HepG2 (cell line): Measurements from ENCODE around the gene PANK4. TPM values are rescaled to one million over a fixed set of nuclear protein-coding genes. Genes with fewer than 3 reads are reported as not detected.

Experiments used
- ASH2L ChIP-seq: fragments of 300-600, 200-600 bp; sonication (generic); IDR thresholded peaks from 2 replicates; pipeline ENCODE4 v1.7.0; 2017; ENCODE audit warnings: low read depth, mild to moderate bottlenecking, moderate library complexity, mixed read lengths, low read length; ENCODE audit not compliant: insufficient read length
- DNMT3B ChIP-seq: conservative IDR thresholded peaks from 2 replicates; pipeline ENCODE4 v1.6.1; 2016; ENCODE audit warnings: missing biosample characterization, control low read depth
- FOXM1 ChIP-seq: sonication (generic); formaldehyde crosslinking; IDR thresholded peaks from 2 replicates; pipeline ENCODE4 v1.5.0; 2020; ENCODE audit warnings: missing genetic modification reagents
- GMEB1 ChIP-seq: sonication (generic); formaldehyde crosslinking; IDR thresholded peaks from 2 replicates; pipeline ENCODE4 v1.5.1; 2020; ENCODE audit warnings: missing genetic modification reagents, mild to moderate bottlenecking, borderline replicate concordance
- JDP2 ChIP-seq: sonication (generic); formaldehyde crosslinking; IDR thresholded peaks from 2 replicates; pipeline ENCODE4 v1.8.1; 2022; ENCODE audit warnings: missing genetic modification reagents, borderline replicate concordance
- NCOR1 ChIP-seq: fragments of 200-600 bp; sonication (generic); IDR thresholded peaks from 2 replicates; pipeline ENCODE4 v1.7.0; 2017; ENCODE audit warnings: antibody characterized with exemption, low read length, borderline replicate concordance
- PBX3 ChIP-seq: sonication (generic); formaldehyde crosslinking; IDR thresholded peaks from 2 replicates; pipeline ENCODE4 v1.8.1; 2023; ENCODE audit warnings: missing genetic modification reagents, inconsistent platforms, borderline replicate concordance
- POLR2AphosphoS5 ChIP-seq: IDR thresholded peaks from 2 replicates; pipeline ENCODE4 v1.6.1; 2012; ENCODE audit warnings: low read depth, low read length
- PREB ChIP-seq: sonication (generic); formaldehyde crosslinking; IDR thresholded peaks from 2 replicates; pipeline ENCODE4 v1.4.0; 2020; ENCODE audit warnings: missing genetic modification reagents
- SMYD3 ChIP-seq: sonication (generic); formaldehyde crosslinking; IDR thresholded peaks from 2 replicates; pipeline ENCODE4 v1.8.1; 2023; ENCODE audit warnings: mild to moderate bottlenecking, missing genetic modification reagents
- YY1 ChIP-seq: IDR thresholded peaks from 2 replicates; pipeline ENCODE4 v1.6.1; 2011; ENCODE audit warnings: low read length, low read depth, moderate library complexity, mild to moderate bottlenecking; ENCODE audit not compliant: insufficient read depth, insufficient replicate concordance
- ZBTB25 ChIP-seq: IDR thresholded peaks from 2 replicates; pipeline ENCODE4 v1.6.1; 2018; ENCODE audit warnings: missing genetic modification reagents
- ZNF572 ChIP-seq: sonication (generic); formaldehyde crosslinking; IDR thresholded peaks from 2 replicates; pipeline ENCODE4 v1.5.1; 2020; ENCODE audit warnings: mild to moderate bottlenecking, missing genetic modification reagents
- ZNF75D ChIP-seq: sonication (generic); formaldehyde crosslinking; IDR thresholded peaks from 2 replicates; pipeline ENCODE4 v1.8.1; 2023; ENCODE audit warnings: missing genetic modification reagents, mild to moderate bottlenecking, borderline replicate concordance
- polyA plus RNA-seq, 8 experiments: library from polyadenylated mRNA; depleted of rRNA in 3 of 8; stranded (reverse) in 7 of 8; unstranded in 1 of 8; fragments of >200 nt; fragmentation: Illumina TruSeq in 4 of 8; extraction: Trizol in 4 of 8; gene quantifications; 2 replicates each; pipeline versions ENCODE4 v1.2.1 to v1.2.3, GENCODE V29; 2011 to 2016; ENCODE audit warnings: low read depth in 4 of 8, missing spikeins in 1 of 8, mixed read lengths in 1 of 8; ENCODE audit not compliant: insufficient read depth in 1 of 8
- total RNA-seq, 5 experiments: library from RNA; depleted of rRNA; stranded (reverse); fragments of >200 nt; fragmentation: Illumina TruSeq; extraction: Trizol; gene quantifications; 2 replicates each; pipeline ENCODE4 v1.2.3, GENCODE V29; 2016; ENCODE audit warnings: low read depth in 1 of 5
- TF ChIP-seq, protein P1 (sequence below): IDR thresholded peaks from 2 replicates; pipeline ENCODE4 v1.6.1; 2012; ENCODE audit warnings: inconsistent platforms
- TF ChIP-seq, protein P2 (sequence below): sonication (generic); formaldehyde crosslinking; IDR thresholded peaks from 2 replicates; pipeline ENCODE4 v1.4.0; 2020; ENCODE audit warnings: missing genetic modification reagents, borderline replicate concordance
- TF ChIP-seq, protein P3 (sequence below): sonication (generic); formaldehyde crosslinking; IDR thresholded peaks from 2 replicates; pipeline ENCODE4; 2020; ENCODE audit warnings: missing genetic modification reagents, mild to moderate bottlenecking, borderline replicate concordance

PANK4 gene
- total and polyA plus RNA-seq, 2 of the 13 experiments (the other 11 are each of a cell fraction or from before 2014, with no cell fraction given): 17.4 to 19.3 TPM

GRCh38 chr1:2546515-2547209, 20.3 kb upstream of the PANK4 start (continued):
- TF ChIP-seq, protein P1, sequence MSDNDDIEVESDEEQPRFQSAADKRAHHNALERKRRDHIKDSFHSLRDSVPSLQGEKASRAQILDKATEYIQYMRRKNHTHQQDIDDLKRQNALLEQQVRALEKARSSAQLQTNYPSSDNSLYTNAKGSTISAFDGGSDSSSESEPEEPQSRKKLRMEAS: no peak
- no peak for TF ChIP-seq SMYD3
- TF ChIP-seq ZNF572: no peak
- no peak for TF ChIP-seq PBX3
- no peak for TF ChIP-seq YY1
- no peak for TF ChIP-seq DNMT3B (CRISPR knock-in tag)
- TF ChIP-seq ASH2L: no peak
- no peak for TF ChIP-seq PREB (CRISPR knock-in tag)
- TF ChIP-seq, protein P2, sequence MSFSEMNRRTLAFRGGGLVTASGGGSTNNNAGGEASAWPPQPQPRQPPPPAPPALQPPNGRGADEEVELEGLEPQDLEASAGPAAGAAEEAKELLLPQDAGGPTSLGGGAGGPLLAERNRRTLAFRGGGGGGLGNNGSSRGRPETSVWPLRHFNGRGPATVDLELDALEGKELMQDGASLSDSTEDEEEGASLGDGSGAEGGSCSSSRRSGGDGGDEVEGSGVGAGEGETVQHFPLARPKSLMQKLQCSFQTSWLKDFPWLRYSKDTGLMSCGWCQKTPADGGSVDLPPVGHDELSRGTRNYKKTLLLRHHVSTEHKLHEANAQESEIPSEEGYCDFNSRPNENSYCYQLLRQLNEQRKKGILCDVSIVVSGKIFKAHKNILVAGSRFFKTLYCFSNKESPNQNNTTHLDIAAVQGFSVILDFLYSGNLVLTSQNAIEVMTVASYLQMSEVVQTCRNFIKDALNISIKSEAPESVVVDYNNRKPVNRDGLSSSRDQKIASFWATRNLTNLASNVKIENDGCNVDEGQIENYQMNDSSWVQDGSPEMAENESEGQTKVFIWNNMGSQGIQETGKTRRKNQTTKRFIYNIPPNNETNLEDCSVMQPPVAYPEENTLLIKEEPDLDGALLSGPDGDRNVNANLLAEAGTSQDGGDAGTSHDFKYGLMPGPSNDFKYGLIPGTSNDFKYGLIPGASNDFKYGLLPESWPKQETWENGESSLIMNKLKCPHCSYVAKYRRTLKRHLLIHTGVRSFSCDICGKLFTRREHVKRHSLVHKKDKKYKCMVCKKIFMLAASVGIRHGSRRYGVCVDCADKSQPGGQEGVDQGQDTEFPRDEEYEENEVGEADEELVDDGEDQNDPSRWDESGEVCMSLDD (CRISPR knock-in tag): 0 out of 2 replicates have a peak, but pooled peaks have one; percentile 5
- TF ChIP-seq ZBTB25 (CRISPR knock-in tag): no peak
- TF ChIP-seq, protein P3, sequence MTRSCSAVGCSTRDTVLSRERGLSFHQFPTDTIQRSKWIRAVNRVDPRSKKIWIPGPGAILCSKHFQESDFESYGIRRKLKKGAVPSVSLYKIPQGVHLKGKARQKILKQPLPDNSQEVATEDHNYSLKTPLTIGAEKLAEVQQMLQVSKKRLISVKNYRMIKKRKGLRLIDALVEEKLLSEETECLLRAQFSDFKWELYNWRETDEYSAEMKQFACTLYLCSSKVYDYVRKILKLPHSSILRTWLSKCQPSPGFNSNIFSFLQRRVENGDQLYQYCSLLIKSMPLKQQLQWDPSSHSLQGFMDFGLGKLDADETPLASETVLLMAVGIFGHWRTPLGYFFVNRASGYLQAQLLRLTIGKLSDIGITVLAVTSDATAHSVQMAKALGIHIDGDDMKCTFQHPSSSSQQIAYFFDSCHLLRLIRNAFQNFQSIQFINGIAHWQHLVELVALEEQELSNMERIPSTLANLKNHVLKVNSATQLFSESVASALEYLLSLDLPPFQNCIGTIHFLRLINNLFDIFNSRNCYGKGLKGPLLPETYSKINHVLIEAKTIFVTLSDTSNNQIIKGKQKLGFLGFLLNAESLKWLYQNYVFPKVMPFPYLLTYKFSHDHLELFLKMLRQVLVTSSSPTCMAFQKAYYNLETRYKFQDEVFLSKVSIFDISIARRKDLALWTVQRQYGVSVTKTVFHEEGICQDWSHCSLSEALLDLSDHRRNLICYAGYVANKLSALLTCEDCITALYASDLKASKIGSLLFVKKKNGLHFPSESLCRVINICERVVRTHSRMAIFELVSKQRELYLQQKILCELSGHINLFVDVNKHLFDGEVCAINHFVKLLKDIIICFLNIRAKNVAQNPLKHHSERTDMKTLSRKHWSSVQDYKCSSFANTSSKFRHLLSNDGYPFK (CRISPR knock-in tag): no peak
- TF ChIP-seq GMEB1 (CRISPR knock-in tag): 0 out of 2 replicates have a peak, but pooled peaks have one; percentile 36
- 0 out of 2 replicates have a peak, but pooled peaks have one; percentile 9 for TF ChIP-seq POLR2AphosphoS5
- TF ChIP-seq JDP2 (CRISPR knock-in tag): no peak
- no peak for TF ChIP-seq ZNF75D (CRISPR knock-in tag)
- no peak for TF ChIP-seq NCOR1
- no peak for TF ChIP-seq FOXM1 (CRISPR knock-in tag)
